Lung (tissue), 12 donors: ENCODE results near the gene ACTG1. TPM values are rescaled to one million over a fixed set of nuclear protein-coding genes. Genes with fewer than 3 reads are reported as not detected.

Source experiments
- ATAC-seq: fragments of 200-7000 bp; cut with Tn5 transposase; one replicate; pipeline ENCODE4 v1.9.1; 2020; ENCODE audit warnings: moderate number of reproducible peaks; ENCODE audit not compliant: insufficient read depth, low FRiP score
- DNase-seq, 3 donors: peaks; one replicate each; pipeline ENCODE4 v3.0.0-alpha.2; 2013 to 2017
- H3K27ac ChIP-seq, 2 donors: one replicate each; pipeline ENCODE4 v1.5.1; 2013; ENCODE audit warnings: mild to moderate bottlenecking in 2 of 2, moderate library complexity in 2 of 2, control low read depth in 1 of 2, inconsistent platforms in 1 of 2, low read depth in 1 of 2, low read length in 1 of 2
- H3K27me3 ChIP-seq, 3 donors: one replicate each; pipeline ENCODE4 v1.5.1; 2013; ENCODE audit warnings: low read length in 2 of 3; ENCODE audit not compliant: control insufficient read depth in 3 of 3, insufficient read depth in 3 of 3
- H3K36me3 ChIP-seq, 4 donors: one replicate each; pipeline ENCODE4 v1.5.1; 2013; ENCODE audit warnings: low read length in 4 of 4, mild to moderate bottlenecking in 1 of 4, moderate library complexity in 1 of 4; ENCODE audit not compliant: control insufficient read depth in 4 of 4, insufficient read depth in 4 of 4
- H3K4me1 ChIP-seq, 5 donors: one replicate each; pipeline ENCODE4 v1.5.1; 2013; ENCODE audit warnings: low read length in 5 of 5, mild to moderate bottlenecking in 2 of 5, moderate library complexity in 1 of 5; ENCODE audit not compliant: control insufficient read depth in 5 of 5, insufficient read depth in 5 of 5
- H3K4me3 ChIP-seq: one replicate; pipeline ENCODE4 v1.5.1; 2013; ENCODE audit warnings: mild to moderate bottlenecking, control low read depth, moderate library complexity
- H3K9ac ChIP-seq, 2 donors: one replicate each; pipeline ENCODE4 v1.5.1; 2013; ENCODE audit warnings: low read length in 2 of 2, control low read depth in 1 of 2; ENCODE audit not compliant: insufficient read depth in 1 of 2
- H3K9me3 ChIP-seq, 4 donors: one replicate each; pipeline ENCODE4 v1.5.1; 2013; ENCODE audit warnings: low read length in 3 of 4, mild to moderate bottlenecking in 1 of 4, moderate library complexity in 1 of 4; ENCODE audit not compliant: control insufficient read depth in 4 of 4, insufficient read depth in 3 of 4
- WGBS, 2 donors: extraction: QIAGEN DNeasy Blood & Tissue Kit; methylation state at CpG; one replicate each; pipeline ENCODE4 v1.1.7; 2013; 5-methylcytosine and 5-hydroxymethylcytosine counted together
- polyA plus RNA-seq, 2 donors: library from polyadenylated mRNA; stranded (reverse); fragments of 200-250 nt; gene quantifications; one replicate each; pipeline ENCODE4 v1.2.1, GENCODE V29; 2013
- total RNA-seq, 2 donors: library from RNA; depleted of rRNA in 1 of 2; stranded (reverse); fragments of >200 nt in 1 of 2; gene quantifications; one replicate each; pipeline ENCODE4 v1.2.1, GENCODE V29; 2014 to 2021
- TF ChIP-seq, protein P1 (sequence below): IDR thresholded peaks from 2 replicates; pipeline ENCODE4 v1.5.1; 2012; ENCODE audit warnings: mild to moderate bottlenecking; ENCODE audit errors: control extremely low read depth, extremely low read depth
- donor health status: control.
- donor health status: control.
- donor health status: Bipolar disorder and iron deficiency.
- donor health status: healthy.
- donor health status: DM: yes; HTN: yes; CAD: no.

The ACTG1 gene
- total and polyA plus RNA-seq, 4 donors, result 1,461 to 4,301 (median 3,063) TPM

GRCh38 chr17:81491761-81492160 is 20.8 kb downstream of the ACTG1 start:
- H3K27me3 ChIP-seq, result no peaks in the 10 kb centered on the region
- TF ChIP-seq, protein P1, sequence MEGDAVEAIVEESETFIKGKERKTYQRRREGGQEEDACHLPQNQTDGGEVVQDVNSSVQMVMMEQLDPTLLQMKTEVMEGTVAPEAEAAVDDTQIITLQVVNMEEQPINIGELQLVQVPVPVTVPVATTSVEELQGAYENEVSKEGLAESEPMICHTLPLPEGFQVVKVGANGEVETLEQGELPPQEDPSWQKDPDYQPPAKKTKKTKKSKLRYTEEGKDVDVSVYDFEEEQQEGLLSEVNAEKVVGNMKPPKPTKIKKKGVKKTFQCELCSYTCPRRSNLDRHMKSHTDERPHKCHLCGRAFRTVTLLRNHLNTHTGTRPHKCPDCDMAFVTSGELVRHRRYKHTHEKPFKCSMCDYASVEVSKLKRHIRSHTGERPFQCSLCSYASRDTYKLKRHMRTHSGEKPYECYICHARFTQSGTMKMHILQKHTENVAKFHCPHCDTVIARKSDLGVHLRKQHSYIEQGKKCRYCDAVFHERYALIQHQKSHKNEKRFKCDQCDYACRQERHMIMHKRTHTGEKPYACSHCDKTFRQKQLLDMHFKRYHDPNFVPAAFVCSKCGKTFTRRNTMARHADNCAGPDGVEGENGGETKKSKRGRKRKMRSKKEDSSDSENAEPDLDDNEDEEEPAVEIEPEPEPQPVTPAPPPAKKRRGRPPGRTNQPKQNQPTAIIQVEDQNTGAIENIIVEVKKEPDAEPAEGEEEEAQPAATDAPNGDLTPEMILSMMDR, result no peak
- 24 to 41% methylated on average over 5 of the region's 5 CpGs for WGBS, 2 donors
- H3K27ac ChIP-seq, result no peak overlapping the region
- no peaks in the 10 kb centered on the region for H3K36me3 ChIP-seq
- H3K4me3 ChIP-seq, result no peak overlapping the region
- H3K4me1 ChIP-seq, result peaks cover 0 to 11% (median 3%) of the 10 kb centered on the region in 5 donors
- no peaks in the 10 kb centered on the region for H3K9me3 ChIP-seq
- ATAC-seq (no peak), DNase-seq (peak in 1 of 3 donors; percentile 47)
- no peak overlapping the region for H3K9ac ChIP-seq

DNA sequence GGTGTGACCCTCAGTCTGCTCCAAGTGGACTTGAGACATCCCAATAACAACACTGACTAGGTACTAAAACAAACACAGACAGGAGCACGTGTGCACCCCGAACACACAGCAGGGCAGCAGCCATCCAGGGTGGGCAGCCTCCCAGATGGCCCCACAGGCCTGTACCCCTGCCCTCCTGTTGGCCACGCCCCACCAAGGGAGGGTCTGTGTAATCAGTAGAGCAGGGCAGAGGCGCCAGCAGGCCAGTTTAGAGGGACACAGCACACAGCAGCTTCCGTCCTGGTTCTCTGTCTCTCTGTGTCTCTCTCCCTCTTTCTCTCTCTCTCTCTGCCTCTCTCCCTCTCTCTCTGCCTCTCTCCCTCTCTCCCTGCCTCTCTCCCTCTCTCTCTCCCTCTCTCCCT is 21.4 kb downstream of the ACTG1 start:
- peak in 1 of 3 donors; percentile 24 for DNase-seq
- H3K9me3 ChIP-seq, result no peaks in the 10 kb centered on the region

GRCh38 chr17:81489998-81490992 is 22.3 kb downstream of the ACTG1 start:
- DNase-seq, result no peak
- ATAC-seq, result no peak
- H3K27ac ChIP-seq, result peak overlapping the region in 1 of 2 donors; percentile 32
- no peaks in the 10 kb centered on the region for H3K36me3 ChIP-seq
- 61 to 66% methylated on average over 14 of the region's 14 CpGs for WGBS, 2 donors
- peaks cover 0 to 11% (median 3%) of the 10 kb centered on the region in 5 donors for H3K4me1 ChIP-seq
- H3K9me3 ChIP-seq, result no peaks in the 10 kb centered on the region
- TF ChIP-seq, protein P1, result no peak
- H3K4me3 ChIP-seq, result no peak overlapping the region
- no peak overlapping the region for H3K9ac ChIP-seq
- no peaks in the 10 kb centered on the region for H3K27me3 ChIP-seq

More for the DNA sequence above, 21.4 kb downstream of the ACTG1 start:
- no peaks in the 10 kb centered on the region for H3K27me3 ChIP-seq
- TF ChIP-seq, protein P1, result no peak
- WGBS, 2 donors, result 47 to 64% methylated on average over 5 of the region's 5 CpGs
- no peak for ATAC-seq
- no peak overlapping the region for H3K4me3 ChIP-seq
- H3K9ac ChIP-seq, result no peak overlapping the region
- no peaks in the 10 kb centered on the region for H3K36me3 ChIP-seq
- no peak overlapping the region for H3K27ac ChIP-seq
- peaks cover 0 to 11% (median 3%) of the 10 kb centered on the region in 5 donors for H3K4me1 ChIP-seq
